HG02870 (cell line): Measurements from ENCODE around the gene POU6F2.
"Not testable (repeated sequence)": the region's sequence is repeated elsewhere in the genome, so short reads cannot be mapped to it uniquely, and the experiment has no call there.

Experiments
- ATAC-seq: cut with Tn5 transposase; IDR thresholded peaks from one replicate; pipeline ENCODE4 v1.9.1; 2021; ENCODE audit warnings: mild to moderate bottlenecking, moderate library complexity; ENCODE audit not compliant: unreplicated experiment

Gene POU6F2

DNA sequence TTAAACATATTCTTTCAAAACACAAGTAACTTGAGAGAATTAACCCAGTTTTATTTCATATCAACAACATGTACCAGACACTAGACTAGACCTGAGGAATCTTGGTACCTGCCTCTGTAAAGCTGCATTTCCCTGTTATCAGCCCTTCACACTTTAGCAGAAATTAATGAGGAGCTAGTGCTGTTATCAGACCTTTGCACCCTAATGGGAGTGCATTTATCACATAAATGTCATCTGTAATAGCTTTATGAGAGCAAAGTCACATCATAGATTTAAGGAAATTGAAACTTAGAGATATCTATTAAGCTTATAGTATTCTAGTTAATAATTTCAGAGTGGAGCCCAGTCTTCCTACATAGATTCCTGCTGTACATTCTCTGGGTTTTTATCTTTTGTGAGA is 318.1 kb downstream of the POU6F2 start:
- no peak for ATAC-seq

DNA sequence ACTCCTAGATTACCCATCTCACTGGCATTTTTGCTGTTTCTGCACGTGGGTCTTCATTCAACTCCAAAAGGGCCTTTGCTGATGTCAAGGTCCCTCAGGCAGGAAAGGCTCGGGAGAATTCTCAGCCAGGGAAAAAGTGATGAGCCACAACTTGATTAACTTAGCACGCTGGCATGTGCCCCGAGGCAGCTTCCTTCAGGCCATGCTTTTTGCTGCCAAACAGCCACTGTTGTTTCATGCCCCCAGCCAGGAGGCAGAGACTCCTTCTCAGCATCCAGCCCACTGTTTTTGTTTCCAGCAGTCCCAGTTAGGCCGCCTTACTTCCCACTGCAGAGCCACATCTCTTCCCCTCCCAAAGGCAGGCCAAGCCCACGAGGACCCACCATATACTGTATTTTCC is 322.0 kb downstream of the POU6F2 start:
- no peak for ATAC-seq

DNA sequence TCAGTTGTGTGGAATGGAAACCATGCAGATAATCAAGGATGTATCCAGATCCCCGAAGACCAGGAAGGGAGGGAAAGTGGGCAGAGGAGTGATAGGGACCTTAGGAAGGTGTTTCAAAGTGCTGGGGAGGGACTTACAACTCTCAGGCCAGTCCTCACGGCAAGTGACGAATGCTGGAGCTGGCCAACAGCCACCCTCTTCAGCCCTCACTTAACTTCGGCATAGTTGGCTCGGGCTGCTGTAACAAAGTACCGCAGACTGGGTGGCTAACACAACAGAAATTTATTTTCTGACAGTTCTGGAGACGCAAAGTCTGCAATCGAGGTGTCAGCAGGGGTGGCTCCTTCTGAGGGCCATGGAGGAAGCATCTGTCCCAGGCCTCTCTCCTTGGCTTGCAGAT is 322.6 kb downstream of the POU6F2 start:
- no peak for ATAC-seq

DNA sequence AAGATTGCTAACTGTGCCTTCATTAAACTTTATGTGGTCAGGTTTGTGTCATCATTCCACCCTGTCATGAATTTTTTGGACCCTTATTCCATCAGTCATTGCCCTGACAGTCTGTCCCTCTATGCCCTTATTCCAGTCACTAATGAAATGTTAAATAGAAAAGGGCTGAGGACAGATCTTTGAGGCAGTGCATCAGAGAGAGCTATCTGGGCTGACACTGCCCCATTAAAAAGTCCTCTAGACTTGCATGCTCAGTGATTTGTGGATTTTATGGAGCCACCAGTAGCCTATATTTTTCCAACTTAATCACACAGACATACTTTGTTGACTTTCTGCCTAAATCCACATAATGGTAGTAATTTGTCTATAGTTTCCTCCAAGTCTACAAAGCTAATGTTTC is 323.8 kb downstream of the POU6F2 start:
- no peak for ATAC-seq

DNA sequence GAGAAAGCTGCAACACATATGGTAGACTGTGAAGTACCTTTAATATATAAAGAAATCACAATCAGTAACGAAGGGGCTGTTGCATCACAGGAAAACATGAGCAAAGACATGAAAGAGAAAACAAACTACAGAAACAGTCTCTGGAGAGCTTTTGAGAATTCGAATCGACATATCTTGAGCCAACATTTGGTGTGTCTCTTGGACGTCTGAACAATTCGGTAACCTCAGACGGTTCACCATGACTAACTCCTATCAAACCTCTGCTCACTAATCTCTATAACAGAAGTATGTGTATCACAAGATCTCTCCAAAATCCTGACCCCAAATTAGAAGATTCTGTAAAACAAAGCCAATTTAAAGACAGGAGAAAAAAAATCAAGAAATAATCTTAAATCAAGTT is 326.5 kb downstream of the POU6F2 start:
- ATAC-seq = no peak

DNA sequence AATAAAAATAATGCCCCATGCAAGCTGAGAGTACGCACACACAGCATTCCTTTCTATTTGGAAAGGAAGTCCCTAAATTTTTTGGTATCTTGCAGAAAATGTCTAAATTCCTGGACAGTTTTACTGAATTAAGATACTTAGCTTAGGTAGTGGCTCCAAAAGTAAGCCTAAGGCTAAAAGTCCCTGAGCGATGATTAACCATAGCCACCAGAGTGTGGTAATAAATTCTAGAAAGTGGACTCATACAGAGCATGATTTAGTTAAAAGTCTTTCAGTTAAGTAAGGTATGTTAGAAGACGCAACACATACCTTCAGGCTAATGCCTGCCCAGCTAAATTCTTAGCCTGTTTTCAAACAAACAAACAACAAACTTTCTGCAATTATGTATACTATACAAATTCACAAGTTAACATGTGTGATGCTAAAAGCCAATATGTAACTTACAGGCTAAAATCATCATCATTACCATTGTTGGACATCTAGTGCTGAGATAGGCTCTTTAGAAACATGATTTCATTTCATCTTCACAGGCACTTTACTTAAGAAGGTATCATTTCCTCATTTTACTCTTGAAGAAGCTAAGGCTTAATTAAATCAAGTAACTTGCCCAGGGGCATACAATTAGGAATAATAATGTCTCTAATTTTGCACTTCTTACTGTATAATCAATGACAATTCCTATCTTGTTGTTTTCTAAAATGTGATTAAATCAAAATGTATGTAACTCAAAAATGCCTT is 327.1 kb downstream of the POU6F2 start:
- ATAC-seq = no peak

DNA sequence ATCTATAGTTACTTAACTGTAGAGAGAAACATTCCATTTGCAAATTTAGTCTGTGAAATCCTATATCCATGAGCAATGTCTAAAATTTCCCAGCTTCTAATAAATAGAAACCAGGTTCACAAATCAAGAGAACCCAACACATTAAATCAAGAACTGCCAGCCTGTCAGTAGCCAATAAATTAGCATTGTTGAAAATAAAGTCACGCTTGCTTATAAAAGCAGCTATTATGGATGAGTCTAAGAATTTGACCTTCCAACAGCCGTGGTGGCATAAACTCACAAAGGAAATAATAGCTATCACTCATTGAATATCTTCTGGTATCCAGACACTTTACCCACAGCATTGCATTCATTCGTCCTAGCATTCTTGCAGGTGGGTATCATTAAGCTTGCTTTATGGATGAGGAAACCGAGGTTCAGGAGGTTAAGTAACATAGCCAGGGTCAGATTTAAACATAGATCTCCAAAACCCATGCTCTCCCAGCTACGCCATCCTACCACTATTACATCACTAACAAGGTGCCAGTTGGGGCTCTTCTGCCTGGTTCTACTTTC is 328.4 kb downstream of the POU6F2 start:
- ATAC-seq = no peak

DNA sequence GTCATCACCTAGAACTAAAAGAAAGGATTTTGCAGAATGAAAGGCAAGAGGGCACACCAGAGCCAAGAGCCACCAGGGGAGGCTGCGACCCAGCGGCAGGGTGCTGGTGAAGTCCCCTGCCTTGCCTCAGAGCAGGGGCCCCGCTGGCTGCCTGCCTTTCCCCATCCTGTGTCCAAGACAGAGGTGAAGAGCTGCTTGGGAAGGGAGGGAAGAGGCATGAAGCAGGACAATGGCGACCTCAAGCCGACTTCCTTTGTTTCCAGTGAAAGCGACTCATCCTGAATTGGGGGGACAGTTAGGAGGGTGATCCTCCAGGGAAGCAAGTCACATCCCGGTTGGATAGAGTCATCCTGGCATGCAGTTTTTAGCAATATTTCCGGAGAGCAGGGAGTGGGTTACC is 333.0 kb downstream of the POU6F2 start:
- no peak for ATAC-seq

DNA sequence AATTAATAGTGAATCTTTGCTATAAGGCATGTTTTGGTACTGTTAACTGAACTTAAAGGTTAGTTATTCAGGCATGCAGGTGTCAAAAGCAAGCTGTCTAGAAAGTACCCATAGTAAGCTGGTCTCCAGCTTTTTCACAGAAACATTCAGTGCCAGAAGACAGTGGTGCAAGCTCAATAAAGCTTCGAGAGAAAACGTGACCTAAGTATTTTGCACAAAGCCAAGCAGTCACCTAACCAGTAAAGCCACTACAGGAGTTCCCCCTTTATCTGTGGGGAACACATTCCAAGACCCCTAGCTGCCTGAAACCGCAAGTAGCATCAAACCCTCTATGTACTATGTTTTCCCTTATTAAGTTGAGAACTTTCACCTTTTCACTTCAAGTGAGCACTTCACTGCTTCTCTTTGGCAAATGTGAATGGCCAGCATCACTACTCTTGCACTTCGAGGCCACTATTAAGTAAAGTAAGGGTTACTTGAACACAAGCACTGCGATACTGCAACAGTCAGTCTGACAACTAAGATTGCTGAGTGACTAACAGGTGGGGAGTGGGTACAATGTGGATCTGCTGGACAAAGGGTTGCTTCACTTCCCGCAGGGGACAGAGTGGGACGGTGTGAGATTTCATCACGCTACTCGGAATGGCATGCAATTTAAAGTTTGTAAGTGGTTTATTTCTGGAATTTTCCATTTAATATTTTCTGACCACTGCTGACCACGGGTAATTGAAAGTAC is 334.7 kb downstream of the POU6F2 start:
- no peak for ATAC-seq

DNA sequence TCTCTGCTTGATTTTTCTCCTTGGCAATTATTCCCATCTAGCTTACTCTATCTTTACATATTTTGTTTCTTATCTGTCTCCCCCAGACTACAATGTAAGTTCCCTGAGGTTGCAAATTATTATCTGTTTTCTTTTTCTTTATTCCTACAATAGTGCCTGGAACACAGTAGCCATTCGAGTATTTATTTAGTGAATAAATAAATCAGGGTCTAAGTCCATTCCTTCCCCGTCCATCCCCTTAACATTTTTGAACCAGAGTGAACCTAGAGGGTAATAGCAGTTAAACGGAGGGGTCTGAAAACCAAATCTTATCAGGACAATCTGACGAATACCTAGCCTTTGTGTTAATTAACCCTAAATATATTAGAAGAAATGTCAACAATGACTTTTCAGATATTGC is 335.7 kb downstream of the POU6F2 start:
- ATAC-seq = no peak

DNA sequence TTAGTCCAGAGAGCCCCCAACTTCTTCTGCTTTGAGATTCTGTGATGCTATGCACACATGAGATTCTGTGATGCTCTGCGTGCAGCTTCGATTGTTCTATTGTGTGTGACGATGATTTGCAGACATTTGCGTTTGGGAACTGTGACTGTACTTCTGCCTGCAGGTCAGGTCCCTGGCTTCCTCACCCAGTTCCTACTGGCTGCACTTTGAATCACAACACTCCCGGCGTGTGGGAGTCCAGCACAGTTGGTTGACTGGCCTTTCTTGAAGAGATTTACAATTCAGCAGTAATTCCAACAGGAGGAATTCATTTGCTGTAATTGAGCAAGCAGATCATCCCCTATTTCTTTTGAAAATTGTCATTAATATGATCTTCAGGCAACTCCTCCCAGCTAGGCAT is 336.3 kb downstream of the POU6F2 start:
- no peak for ATAC-seq

DNA sequence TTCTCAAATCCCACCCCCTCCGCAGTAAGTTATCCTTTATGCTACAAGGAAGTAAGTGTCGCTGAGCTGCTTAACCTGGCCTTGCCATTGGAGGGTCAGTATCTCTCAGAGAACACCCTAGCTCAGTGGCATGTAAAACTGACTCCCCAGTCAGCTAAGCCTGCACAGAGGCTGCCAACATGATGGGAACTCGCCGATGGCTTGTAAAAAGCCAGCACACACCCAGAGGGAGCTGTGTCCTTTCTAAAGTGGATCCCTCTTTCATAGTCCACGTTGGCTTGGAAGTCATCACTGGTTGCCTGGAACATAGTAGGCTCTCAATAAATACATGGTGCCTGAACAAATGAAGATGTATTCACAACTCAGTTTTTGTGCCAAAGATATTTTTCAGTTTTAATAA is 339.4 kb downstream of the POU6F2 start:
- no peak for ATAC-seq

DNA sequence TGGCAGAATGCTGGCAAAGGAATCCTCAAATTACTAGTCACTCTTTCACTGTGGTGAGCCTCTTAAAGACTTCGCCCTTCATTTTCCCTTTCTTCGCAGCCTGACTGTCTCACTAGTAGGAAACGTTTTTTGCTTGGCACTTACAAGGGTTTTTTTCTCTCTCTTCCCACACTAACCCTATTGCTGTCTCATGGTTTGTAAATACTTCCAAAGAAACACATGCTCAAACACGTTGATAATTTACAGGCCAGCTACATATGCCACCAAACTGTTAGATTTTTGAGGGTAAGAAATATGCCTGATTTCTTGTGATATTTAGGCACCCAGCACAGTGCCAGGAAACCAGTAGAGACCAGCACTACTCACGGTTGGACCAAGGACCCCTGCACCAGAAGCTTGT is 340.2 kb downstream of the POU6F2 start:
- ATAC-seq = no peak

DNA sequence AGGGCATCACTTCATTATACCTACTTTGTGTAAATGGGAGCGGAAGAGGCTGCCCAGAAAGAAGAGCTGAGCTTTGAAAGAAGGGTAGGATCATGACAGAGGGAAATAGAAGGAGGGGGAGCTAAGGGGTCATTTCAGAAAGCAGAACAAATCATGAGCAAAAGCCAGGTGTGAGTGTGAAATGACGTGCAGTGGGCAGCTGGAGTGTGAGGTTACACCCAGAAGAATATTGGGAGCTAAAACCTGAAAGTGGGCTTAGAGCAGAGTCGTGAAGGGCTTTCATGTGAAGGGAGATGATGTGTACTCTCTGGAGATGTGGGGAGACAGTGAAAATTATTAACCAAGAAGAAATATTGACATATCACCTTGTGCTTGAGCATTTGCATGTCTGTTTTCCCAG is 343.5 kb downstream of the POU6F2 start:
- no peak for ATAC-seq

DNA sequence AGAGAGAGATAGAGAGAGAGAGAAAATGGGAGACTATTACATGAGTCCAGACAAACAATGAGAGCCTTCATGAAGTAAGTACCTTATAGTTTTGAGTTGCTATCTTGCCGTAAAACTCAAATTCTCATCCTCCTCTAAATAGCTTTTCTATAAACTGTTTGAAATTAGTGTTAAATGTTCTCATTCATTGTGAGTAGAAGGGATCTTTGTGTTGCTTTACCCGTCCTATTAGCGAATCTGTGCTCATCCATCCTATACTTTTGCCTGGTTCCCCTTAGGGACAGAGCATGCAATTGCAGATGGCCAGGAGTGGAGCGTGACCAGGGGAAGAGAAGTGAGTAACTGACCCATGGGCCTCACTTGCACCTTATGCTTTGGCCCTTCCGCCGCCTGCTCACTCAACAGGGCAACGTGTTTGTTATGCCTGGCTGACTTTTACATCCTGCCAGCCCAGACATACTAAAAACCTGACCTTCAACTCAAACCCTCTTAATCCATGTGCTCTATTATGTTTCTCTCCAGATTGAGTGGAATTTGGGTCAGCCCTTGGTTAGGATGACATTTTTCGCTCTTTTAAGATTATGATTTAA is 344.3 kb downstream of the POU6F2 start:
- no peak for ATAC-seq

DNA sequence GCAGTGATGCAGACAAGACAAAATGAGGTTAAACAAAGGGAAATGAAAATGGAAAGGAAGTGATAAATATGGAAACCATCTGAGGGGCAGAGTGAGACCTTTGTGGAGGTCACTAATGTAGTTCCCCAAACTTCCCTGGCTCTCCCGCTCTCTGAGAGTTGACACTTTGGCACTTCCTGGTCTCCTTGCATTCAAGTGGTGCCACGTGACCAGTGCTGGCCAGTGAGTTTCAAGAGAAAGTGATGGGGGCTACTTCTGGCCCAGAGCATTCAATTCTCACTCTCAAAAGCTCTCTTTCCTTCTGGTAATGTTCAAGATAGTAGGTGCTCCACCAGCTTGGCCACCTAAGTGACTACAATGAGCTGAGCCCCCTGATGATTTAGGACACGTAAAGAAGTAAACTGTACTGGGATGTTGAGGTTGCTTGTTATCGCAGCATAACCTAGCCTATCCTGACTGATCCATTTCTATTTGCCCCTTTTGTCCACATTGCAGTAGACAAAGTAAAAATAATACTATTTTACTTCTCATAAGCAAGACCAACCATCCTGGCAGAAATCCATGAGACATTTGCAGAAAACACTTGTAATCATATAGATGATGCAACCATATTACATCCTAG is 346.5 kb downstream of the POU6F2 start:
- ATAC-seq = no peak

DNA sequence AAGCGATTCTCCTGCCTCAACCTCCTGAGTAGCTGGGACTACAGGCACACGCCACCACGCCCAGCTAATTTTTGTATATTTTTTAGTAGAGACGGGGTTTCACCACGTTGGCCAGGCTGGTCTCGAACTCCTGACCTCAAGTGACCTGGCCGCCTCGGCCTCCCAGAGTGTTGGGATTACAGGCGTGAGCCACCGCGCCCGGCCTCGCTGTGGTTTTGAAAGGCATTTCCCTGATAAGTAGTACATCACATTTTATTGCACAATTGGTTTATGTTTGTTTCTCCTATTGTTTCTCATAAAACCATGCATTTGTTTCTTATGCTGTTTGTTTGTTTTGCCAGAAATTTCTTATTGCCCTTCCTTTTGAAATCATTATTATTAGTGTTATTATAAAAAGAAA is 353.9 kb downstream of the POU6F2 start:
- ATAC-seq = not testable (repeated sequence)

DNA sequence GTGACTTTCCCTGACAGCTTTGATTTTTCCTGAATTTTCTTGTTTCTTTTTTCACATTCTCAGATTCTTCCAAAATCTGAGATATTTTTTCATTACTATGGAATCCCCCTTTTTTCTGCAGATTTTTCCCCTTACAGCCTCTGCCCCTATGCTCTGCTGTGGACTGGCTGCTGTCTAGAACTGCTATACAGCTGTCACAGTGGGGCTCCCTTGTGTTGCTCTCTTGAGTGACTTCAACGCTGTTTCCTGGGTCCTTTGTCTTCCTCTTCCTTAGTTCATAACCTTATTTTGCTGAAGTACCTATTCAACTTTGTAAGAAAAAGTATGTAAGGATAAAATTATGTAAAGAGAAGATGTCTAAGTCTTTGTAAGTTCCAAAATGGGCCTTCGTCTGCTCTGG is 354.4 kb downstream of the POU6F2 start:
- no peak for ATAC-seq

DNA sequence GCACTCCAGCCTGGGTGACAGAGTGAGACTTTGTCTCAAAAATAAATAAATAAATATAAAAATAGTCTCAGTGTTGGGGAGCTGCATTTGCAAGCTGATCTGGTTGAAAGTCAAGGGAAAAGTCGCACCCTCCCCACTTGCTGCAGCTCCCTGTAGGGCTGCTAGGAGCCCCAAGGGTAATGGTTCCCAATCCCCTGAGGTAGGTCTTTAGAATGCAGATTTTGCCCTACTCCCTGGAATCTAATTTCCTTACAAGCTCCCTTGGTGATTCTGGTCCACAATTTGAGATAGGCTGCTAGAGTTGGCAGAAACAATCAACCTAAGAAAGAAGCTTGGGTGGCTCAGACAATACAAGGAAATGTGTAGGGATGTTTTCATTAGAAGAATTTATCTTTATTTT is 356.0 kb downstream of the POU6F2 start:
- no peak for ATAC-seq

DNA sequence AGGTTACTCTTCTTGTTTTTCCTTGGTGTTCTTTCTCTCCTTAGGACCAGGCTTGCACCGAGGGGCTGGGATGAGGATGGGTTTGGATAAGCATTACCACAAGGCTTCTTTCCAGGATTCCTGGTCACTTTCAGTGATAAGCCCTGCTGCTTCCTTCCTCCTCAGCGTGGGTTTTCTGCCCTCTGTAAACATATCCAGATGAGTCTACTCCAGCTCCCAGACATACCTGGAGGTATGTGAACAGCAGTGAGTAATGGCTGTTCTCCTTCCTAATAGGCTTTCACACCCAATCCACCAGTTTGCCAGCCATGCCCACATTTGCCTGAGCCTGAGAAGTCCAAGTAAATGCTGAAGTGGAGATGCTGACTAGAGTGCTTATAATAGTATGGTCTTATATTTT is 358.7 kb downstream of the POU6F2 start:
- no peak for ATAC-seq

DNA sequence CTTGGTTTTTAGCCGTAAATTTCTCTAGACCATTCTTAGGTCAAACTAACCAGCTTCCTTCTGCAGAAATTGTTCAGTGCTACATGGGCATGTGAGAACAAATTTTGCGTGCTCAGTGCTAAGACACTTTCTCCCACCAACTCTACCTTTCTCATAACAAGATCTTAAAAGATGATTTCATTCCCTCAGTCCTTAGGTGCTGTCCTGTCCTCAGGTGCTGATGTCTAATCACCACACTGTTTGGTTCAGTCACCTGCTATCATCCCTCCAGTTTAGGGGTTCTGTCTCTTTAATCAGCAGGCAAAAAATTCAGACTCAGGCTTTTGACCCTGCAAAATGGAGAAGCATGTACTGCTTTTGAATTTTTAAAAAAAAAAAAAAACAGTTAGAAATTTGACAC is 361.0 kb downstream of the POU6F2 start:
- no peak for ATAC-seq

DNA sequence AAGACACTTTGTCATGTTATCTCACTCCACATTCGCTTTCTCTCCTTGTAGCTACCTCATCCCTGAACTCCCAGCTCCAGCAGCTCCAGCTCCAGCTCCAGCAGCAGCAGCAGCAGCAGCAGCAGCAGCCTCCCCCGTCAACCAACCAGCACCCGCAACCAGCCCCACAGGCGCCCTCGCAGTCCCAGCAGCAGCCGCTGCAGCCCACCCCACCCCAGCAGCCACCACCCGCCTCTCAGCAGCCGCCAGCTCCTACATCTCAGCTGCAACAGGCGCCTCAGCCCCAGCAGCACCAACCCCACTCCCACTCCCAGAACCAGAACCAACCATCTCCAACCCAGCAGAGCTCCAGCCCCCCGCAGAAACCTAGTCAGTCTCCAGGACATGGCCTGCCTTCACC is 361.9 kb downstream of the POU6F2 start:
- ATAC-seq = no peak
